Astrocyte (in vitro differentiated cells and primary cell): ENCODE results near the gene POLN.

ENCODE experiments used
- EZH2 ChIP-seq: IDR thresholded peaks from 2 replicates; pipeline ENCODE4 v1.6.1; 2012; ENCODE audit warnings: mild to moderate bottlenecking, low read length, inconsistent platforms; ENCODE audit not compliant: insufficient read depth
- TF ChIP-seq, protein P1 (sequence below): IDR thresholded peaks from 2 replicates; pipeline ENCODE4 v1.5.1; 2011; ENCODE audit warnings: low read depth, mild to moderate bottlenecking, inconsistent platforms, low read length, moderate library complexity; ENCODE audit not compliant: insufficient read depth

- TF ChIP-seq, protein P1, sequence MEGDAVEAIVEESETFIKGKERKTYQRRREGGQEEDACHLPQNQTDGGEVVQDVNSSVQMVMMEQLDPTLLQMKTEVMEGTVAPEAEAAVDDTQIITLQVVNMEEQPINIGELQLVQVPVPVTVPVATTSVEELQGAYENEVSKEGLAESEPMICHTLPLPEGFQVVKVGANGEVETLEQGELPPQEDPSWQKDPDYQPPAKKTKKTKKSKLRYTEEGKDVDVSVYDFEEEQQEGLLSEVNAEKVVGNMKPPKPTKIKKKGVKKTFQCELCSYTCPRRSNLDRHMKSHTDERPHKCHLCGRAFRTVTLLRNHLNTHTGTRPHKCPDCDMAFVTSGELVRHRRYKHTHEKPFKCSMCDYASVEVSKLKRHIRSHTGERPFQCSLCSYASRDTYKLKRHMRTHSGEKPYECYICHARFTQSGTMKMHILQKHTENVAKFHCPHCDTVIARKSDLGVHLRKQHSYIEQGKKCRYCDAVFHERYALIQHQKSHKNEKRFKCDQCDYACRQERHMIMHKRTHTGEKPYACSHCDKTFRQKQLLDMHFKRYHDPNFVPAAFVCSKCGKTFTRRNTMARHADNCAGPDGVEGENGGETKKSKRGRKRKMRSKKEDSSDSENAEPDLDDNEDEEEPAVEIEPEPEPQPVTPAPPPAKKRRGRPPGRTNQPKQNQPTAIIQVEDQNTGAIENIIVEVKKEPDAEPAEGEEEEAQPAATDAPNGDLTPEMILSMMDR = no peak
- TF ChIP-seq EZH2 = no peak
Measured at GRCh38 chr4:2268357-2269205, 26.7 kb upstream of the POLN start.
